VCaP (cell line): ENCODE measurements around the gene PTPRT.

Experiments used
- H3K27ac ChIP-seq: fragments of 450-650 bp; 2 replicates; pipeline ENCODE4 v1.5.1; 2017
- TF ChIP-seq, protein P1 (sequence below): fragments of 450-650 bp; conservative IDR thresholded peaks from 2 replicates; pipeline ENCODE4 v1.5.1; 2017; ENCODE audit warnings: mild to moderate bottlenecking, moderate library complexity

The PTPRT gene

DNA sequence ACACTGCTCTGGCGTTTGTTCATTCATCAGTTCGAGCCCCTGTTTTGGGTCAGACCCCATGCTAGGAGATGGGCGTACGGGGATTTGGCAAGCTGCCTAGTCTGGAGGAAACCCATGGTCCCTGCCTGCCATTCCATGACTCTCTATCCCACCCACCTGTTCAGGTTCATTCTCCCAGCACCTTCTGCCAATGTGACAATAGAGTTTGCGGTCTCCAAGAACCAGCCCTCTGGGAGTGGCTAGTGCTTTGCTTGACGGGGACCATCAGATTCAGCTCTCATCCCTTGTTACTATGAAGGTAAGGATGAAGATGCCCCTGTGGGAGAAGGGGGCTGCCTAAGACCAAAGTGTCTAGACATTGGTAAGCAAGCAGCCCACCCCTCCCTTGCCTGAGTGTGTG lies 345.0 kb downstream of the PTPRT start:
- TF ChIP-seq, protein P1, sequence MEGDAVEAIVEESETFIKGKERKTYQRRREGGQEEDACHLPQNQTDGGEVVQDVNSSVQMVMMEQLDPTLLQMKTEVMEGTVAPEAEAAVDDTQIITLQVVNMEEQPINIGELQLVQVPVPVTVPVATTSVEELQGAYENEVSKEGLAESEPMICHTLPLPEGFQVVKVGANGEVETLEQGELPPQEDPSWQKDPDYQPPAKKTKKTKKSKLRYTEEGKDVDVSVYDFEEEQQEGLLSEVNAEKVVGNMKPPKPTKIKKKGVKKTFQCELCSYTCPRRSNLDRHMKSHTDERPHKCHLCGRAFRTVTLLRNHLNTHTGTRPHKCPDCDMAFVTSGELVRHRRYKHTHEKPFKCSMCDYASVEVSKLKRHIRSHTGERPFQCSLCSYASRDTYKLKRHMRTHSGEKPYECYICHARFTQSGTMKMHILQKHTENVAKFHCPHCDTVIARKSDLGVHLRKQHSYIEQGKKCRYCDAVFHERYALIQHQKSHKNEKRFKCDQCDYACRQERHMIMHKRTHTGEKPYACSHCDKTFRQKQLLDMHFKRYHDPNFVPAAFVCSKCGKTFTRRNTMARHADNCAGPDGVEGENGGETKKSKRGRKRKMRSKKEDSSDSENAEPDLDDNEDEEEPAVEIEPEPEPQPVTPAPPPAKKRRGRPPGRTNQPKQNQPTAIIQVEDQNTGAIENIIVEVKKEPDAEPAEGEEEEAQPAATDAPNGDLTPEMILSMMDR, result no peak
- H3K27ac ChIP-seq, result no peak overlapping the region

DNA sequence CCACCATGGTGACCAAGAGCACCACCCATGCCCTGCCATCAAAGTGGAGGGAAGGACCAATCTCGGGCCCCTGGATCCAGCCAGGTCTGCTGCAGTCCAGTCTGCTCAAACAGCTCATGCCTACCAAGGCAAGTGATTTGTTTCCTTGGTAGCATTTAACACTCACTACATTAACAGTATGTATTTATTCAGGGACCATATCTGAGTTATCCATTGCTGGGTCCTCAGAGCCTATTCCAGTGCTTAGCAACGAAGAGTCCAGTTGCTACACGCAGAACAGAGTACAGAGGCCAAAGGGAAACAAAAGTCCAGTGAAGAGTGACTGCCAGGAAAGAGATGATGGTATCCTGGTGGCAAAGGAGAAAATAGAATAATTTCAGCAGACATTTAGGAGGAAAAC lies 352.2 kb downstream of the PTPRT start:
- TF ChIP-seq, protein P1, result no peak
- H3K27ac ChIP-seq, result no peak overlapping the region

DNA sequence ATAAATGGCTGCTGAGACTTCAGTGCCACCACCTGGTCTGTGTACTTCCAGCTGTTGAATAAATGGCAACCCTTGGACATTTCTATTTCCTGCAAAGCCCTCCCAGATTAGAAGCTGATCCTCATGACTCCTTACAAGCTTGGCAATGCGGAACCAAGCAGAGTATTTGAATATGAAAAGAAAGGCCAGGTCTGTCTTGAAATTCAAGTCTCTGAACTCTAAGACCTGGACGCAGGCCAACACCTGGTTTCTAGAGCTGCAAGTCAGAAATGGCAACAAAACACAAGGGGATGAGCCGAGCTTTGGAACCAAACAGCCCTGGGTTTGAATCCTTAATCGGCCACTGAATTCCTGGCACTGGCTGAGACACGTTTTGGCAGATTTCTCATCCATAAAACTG lies 353.4 kb downstream of the PTPRT start:
- TF ChIP-seq, protein P1, result 0 out of 2 replicates have a peak, but pooled peaks have one; percentile 8
- H3K27ac ChIP-seq, result peak overlapping the region; percentile 53

DNA sequence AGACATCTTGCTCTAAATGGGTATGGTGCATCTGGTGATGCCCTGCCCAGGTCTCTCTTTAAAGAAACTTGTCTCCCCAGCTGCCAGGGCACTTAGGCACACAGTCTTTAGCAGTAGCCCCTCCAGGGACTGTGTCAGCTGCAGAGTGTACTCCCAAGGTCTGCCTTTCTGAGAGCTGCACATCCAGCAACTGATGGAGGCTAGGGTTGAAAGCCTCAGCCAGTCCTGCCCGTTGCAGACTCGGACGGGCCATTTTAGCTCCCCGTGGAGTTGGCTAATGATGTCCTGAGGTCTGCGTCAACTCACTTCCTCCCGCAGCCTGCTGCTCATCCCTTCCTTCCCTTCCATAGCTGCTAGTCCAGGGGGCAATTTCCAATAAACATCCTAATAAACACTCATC lies 381.8 kb downstream of the PTPRT start:
- H3K27ac ChIP-seq, result no peak overlapping the region
- TF ChIP-seq, protein P1, result no peak

DNA sequence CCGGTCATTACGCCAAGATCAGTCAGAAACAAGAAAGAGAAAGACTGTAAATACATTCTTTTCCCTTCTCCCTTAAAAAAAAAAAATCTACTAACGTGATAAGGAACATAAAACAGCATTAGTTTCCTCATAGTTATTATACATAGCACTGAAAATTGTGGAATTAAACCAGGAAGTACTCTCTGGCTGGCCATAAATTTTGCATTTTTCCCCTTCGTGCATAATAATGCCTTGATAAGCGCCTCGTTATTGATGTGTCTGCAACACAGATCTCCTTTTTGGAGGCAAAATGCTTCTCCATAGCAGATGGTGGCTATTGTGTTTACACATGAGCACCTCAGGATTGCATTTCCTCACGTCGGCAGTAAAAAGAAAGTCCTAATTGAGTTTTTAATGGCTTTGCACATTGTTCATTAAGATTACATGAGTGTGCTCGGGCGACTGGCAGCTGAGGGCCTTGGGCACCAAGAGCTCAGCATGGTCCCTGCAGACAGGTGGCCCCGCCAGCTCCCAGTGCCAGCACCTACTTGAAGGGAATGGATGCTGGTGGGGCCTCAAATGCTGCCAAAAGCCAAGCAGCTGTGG lies 394.5 kb downstream of the PTPRT start:
- TF ChIP-seq, protein P1, result no peak
- no peak overlapping the region for H3K27ac ChIP-seq

DNA sequence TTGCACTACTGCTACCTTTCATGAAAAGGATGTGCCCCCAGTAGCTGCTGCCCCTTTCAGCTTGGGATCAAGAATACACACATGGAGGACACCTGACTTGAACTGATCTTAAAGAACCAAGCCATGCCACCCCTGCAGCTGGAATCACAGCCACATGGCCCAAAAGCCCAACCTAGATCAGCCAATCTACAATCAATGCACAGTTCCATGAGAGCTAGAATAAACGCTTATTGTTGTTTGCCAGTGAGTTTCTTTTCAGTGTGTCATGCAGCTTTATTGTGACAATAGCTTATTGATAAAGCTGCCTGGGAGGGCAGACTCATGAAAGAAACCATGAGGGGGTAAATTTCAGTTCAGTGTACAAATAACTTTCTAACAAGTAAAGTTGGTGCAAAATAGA lies 397.7 kb downstream of the PTPRT start:
- TF ChIP-seq, protein P1, result no peak
- H3K27ac ChIP-seq, result no peak overlapping the region

DNA sequence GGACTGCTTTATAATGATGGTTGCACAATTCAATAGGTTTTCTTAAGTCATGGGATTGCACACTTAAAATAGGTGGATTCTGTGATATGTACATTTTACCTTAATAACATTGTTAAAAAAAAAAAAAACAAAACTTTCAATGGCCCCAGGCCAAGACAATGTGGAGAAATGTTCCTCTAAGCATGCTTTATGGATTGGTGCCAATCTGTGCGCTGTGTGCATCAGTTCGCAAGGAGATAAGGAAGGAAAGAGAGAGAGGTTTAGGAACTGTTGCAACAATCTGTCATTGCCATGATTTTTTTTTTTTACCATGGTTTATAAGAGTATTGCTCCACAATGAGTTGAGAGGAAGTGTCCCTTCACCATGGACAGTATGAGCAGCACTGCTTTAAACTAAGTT lies 399.6 kb downstream of the PTPRT start:
- no peak overlapping the region for H3K27ac ChIP-seq
- TF ChIP-seq, protein P1, result no peak
